Measurements from ENCODE around the gene PIGU. TPM values are rescaled to one million over a fixed set of nuclear protein-coding genes. Genes with fewer than 3 reads are reported as not detected.

PIGU gene
- total RNA-seq, 4 donors from 2014 or later, result 12.8 to 14.1 (median 13.7) TPM

DNA sequence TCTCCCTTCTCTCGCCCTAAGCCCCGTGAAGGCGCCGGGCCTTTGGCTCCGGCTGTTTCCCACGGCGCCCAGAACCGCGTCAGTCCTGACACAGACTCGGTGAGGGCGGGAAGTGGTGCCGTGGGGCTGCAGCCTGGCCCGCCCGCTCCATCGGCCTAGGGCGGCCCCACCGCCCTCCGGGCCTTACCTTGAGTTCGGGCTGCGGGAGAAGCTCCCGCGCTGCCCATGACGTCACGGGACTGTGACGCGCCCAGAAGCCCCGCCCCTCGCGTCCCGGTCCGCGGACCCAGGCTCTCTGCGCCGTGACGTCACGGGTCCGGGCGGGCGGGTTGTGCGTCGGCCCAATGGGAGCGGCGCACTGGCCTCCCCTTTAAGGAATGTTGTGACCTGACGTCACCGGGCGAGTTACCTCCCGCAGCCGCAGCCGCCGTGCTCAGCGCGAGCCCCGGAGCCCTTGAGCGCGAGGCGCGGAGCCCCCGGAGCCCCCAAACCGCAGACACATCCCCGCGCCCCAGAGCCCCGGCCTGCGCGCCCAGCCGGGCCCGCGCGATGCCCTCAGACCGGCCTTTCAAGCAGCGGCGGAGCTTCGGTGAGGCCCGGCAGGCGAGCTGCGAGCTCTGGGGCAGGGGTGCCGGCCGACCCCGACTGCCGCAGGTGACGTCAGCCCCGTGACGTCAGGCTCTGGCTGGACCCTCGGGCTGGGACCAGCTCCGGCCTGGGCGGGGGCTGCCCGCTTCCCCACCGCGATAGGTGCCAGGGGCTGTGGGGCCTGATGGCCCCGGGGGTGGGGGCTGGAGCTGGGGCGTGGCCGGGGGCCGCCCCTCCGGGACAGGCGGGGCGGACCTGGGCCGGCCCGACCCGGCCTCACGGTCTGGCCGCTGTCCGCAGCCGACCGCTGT lies 118.3 kb downstream of the PIGU start, which contains the start of gene MAP1LC3A:
Gene MAP1LC3A (plus strand): TSS at position 399 of the 899 bp plus-strand sequence. CDS start 151 bp downstream, at position 550.
- DNase-seq, result peak; percentile 94
- Histone ChIP-seq H3K9me3 (no peaks in the 10 kb centered on the region), H3K27ac (peak within 1 kb of the TSS; percentile 81 to 90 (median 86)), H3K27me3 (no peaks in the 10 kb centered on the region), H3K4me1 (peaks cover 3 to 5% of the 10 kb centered on the region in 2 donors), H3K36me3 (no peaks in the 10 kb centered on the region), H3K4me3 (peak within 1 kb of the TSS; percentile 65 to 97 (median 85))
- ATAC-seq, result peak; percentile 92 to 93
- TF ChIP-seq POLR2A (IDR thresholded peaks at IDR 0.05), result peak; percentile 74 to 84
- TF ChIP-seq, protein P1, sequence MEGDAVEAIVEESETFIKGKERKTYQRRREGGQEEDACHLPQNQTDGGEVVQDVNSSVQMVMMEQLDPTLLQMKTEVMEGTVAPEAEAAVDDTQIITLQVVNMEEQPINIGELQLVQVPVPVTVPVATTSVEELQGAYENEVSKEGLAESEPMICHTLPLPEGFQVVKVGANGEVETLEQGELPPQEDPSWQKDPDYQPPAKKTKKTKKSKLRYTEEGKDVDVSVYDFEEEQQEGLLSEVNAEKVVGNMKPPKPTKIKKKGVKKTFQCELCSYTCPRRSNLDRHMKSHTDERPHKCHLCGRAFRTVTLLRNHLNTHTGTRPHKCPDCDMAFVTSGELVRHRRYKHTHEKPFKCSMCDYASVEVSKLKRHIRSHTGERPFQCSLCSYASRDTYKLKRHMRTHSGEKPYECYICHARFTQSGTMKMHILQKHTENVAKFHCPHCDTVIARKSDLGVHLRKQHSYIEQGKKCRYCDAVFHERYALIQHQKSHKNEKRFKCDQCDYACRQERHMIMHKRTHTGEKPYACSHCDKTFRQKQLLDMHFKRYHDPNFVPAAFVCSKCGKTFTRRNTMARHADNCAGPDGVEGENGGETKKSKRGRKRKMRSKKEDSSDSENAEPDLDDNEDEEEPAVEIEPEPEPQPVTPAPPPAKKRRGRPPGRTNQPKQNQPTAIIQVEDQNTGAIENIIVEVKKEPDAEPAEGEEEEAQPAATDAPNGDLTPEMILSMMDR (IDR thresholded peaks at IDR 0.05 in 4 of 5, conservative IDR thresholded peaks at IDR 0.05 in 1 of 5), result no peak
- in situ Hi-C loops (cut with MboI; ENCODE audit: low sequenced_read_pairs in 4 of 4) (no loop called here), intact Hi-C loops (cut with DNase I; ENCODE audit: low total_unique reads) (loop anchor here (1.0 kb wide), 1 partner anchor 146 kb away; the partner anchor contains the start of gene TP53INP2)

DNA sequence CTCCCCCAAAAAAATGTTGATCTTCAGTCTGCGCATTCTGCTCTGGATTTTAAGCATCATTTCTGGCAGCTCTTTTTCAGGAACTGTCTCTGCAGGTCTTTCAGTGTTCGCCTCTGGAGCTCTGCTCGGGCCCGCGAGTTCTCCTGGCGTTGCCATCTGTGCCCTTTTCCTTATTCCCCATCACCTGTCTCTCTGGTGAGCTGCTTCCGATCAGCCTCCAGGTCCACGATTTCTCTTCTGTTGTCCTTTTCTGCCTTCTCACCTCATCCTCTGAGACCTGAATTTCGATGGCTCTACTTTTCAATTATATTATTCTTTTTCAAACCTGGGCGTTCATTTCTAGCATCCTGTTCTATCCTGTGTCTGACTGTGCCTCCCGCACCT lies 119.0 kb downstream of the PIGU start:
- Histone ChIP-seq H3K27ac (peak overlapping the region; percentile 81 to 90 (median 86)), H3K4me1 (peaks cover 5% of the 10 kb centered on the region in 2 donors), H3K36me3 (no peaks in the 10 kb centered on the region), H3K9me3 (no peaks in the 10 kb centered on the region), H3K27me3 (no peaks in the 10 kb centered on the region), H3K4me3 (peak overlapping the region; percentile 65 to 97 (median 85))
- ATAC-seq (peak in 1 of 2 donors; percentile 7), DNase-seq (no peak)
- intact Hi-C loops (cut with DNase I; ENCODE audit: low total_unique reads), result loop anchor here (1.0 kb wide), 1 partner anchor 146 kb away; the partner anchor contains the start of gene TP53INP2
- TF ChIP-seq, protein P1 (IDR thresholded peaks at IDR 0.05 in 4 of 5, conservative IDR thresholded peaks at IDR 0.05 in 1 of 5), result no peak
- no peak for TF ChIP-seq POLR2A (IDR thresholded peaks at IDR 0.05)
- in situ Hi-C loops (cut with MboI; ENCODE audit: low sequenced_read_pairs in 4 of 4), result no loop called here

DNA sequence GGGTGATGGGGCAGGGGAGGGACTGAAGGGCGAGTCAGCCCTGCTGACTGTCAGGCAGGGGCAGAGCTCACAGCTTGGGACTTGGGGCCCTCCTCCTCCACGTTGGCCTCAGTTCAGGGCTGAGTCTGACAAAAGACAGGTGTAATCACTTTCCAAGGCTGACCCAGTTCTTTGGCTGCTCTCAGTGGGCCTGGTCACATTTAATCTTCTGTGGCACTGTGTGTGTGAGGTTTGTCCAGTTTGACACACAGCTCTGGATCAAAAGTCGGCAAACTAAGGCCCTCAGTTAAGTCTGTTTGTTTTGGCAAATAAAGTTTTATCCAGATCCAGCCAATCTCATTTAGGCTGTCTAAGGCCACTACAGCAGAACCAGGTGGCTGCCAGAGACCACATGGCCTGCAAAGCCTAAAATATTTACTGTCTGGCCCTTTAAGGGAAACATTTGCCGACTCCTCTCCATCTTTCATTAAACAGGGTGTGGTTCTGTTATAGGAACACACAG lies 123.5 kb downstream of the PIGU start:
- TF ChIP-seq POLR2A (IDR thresholded peaks at IDR 0.05), result no peak
- TF ChIP-seq, protein P1 (IDR thresholded peaks at IDR 0.05 in 4 of 5, conservative IDR thresholded peaks at IDR 0.05 in 1 of 5), result no peak
- intact Hi-C loops (cut with DNase I; ENCODE audit: low total_unique reads), result no loop called here
- in situ Hi-C loops (cut with MboI; ENCODE audit: low sequenced_read_pairs in 4 of 4), result no loop called here
- ATAC-seq (peak in 1 of 2 donors; percentile 34), DNase-seq (no peak)
- Histone ChIP-seq H3K4me3 (no peak overlapping the region), H3K4me1 (peaks cover 5% of the 10 kb centered on the region in 2 donors), H3K9me3 (no peaks in the 10 kb centered on the region), H3K27me3 (no peaks in the 10 kb centered on the region), H3K27ac (peak overlapping the region; percentile 25 to 59 (median 36)), H3K36me3 (no peaks in the 10 kb centered on the region)

DNA sequence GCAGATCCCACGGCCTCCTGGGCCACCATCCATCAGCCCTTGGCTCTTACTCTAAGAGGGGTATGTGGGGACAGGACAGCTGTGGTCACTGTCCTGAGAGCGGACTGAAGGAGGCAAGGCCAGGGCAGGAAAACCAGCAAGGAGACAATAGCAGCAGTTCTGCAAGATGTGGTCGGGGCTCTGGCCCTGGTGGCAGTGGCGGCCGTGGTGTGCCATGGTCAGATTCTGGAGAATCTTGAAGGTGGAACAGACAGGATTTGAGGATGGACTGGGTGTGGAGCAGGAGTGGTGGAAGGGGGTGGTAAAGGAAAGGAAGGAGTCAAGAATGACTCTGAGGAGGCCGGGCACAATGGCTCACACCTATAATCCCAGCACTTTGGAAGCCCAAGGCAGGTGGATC lies 124.3 kb downstream of the PIGU start:
- in situ Hi-C loops (cut with MboI; ENCODE audit: low sequenced_read_pairs in 4 of 4), result no loop called here
- Histone ChIP-seq H3K27me3 (no peaks in the 10 kb centered on the region), H3K27ac (no peak overlapping the region), H3K36me3 (no peaks in the 10 kb centered on the region), H3K4me3 (no peak overlapping the region), H3K4me1 (peaks cover 0 to 5% of the 10 kb centered on the region in 2 donors), H3K9me3 (no peaks in the 10 kb centered on the region)
- ATAC-seq (no peak), DNase-seq (no peak)
- intact Hi-C loops (cut with DNase I; ENCODE audit: low total_unique reads), result no loop called here
- TF ChIP-seq POLR2A (IDR thresholded peaks at IDR 0.05), result no peak
- TF ChIP-seq, protein P1 (IDR thresholded peaks at IDR 0.05 in 4 of 5, conservative IDR thresholded peaks at IDR 0.05 in 1 of 5), result no peak

Measured in gastrocnemius medialis (tissue), 4 donors.